SK-N-SH (cell line): ENCODE results near the gene SEPTIN12. TPM values are rescaled to one million over a fixed set of nuclear protein-coding genes. Genes with fewer than 3 reads are reported as not detected.

Experiments
- CTCF ChIA-PET: fragments of 300-600, 350-600 bp; formaldehyde crosslinking; extraction: SDS; loops from one replicate; lab custom pipeline; 2021; lab: Yijun Ruan, JAX
- POLR2A ChIA-PET: fragments of 350-600 bp; sonication (Branson Sonifier 250); formaldehyde crosslinking; extraction: SDS; loops from one replicate; lab custom pipeline; 2020; ENCODE audit warnings: antibody characterized with exemption, inconsistent platforms; lab: Yijun Ruan, JAX
- DNase-seq: peaks from one replicate; pipeline ENCODE4 v3.0.0; 2012
- H2AFZ ChIP-seq: fragments of 200-600 bp; sonication (generic); 2 replicates; pipeline ENCODE4 v1.8.1; 2016; ENCODE audit warnings: antibody characterized with exemption, mild to moderate bottlenecking, low read depth
- H3F3A ChIP-seq: fragments of 200-600 bp; sonication (generic); replicated peaks from 2 replicates; pipeline ENCODE3; 2016; ENCODE audit warnings: antibody characterized with exemption, mild to moderate bottlenecking; ENCODE audit not compliant: insufficient read depth
- H3K27ac ChIP-seq, 2 experiments: fragments of 200-500 bp in 1 of 2; fragments of 200-600 bp in 1 of 2; sonication (Bioruptor generic) in 1 of 2; sonication (generic), shearing (Covaris generic) in 1 of 2; 2 replicates each; pipeline versions ENCODE4 v1.5.1 to v1.6.1; 2014 to 2016; ENCODE audit warnings: low read depth in 2 of 2, inconsistent platforms in 1 of 2, low read length in 1 of 2, mild to moderate bottlenecking in 1 of 2, mixed read lengths in 1 of 2
- H3K27me3 ChIP-seq: fragments of 200-600 bp; sonication (generic), shearing (Covaris generic); 2 replicates; pipeline ENCODE4 v1.6.1; 2016; ENCODE audit warnings: mixed run types; ENCODE audit not compliant: insufficient read depth
- H3K36me3 ChIP-seq, 2 experiments: fragments of 200-500 bp in 1 of 2; fragments of 200-600 bp in 1 of 2; sonication (Bioruptor generic) in 1 of 2; sonication (generic) in 1 of 2; replicated peaks in 1 of 2; 2 replicates each; pipeline versions ENCODE3 to v1.5.1; 2014 to 2016; ENCODE audit warnings: low read length in 1 of 2, mild to moderate bottlenecking in 1 of 2; ENCODE audit not compliant: insufficient read depth in 2 of 2, control insufficient read depth in 1 of 2
- H3K4me1 ChIP-seq, 2 experiments: fragments of 200-500 bp in 1 of 2; fragments of 200-600 bp in 1 of 2; sonication (Bioruptor generic) in 1 of 2; sonication (generic), shearing (Covaris generic) in 1 of 2; 2 replicates each; pipeline versions ENCODE4 v1.5.1 to v1.6.1; 2014 to 2016; ENCODE audit warnings: low read depth in 1 of 2, low read length in 1 of 2, mixed run types in 1 of 2; ENCODE audit not compliant: insufficient read depth in 2 of 2, control insufficient read depth in 1 of 2
- H3K4me2 ChIP-seq: fragments of 200-600 bp; sonication (generic), shearing (Covaris generic); 2 replicates; pipeline ENCODE4 v1.6.1; 2017; ENCODE audit warnings: mixed run types
- H3K4me3 ChIP-seq, 2 experiments: fragments of 200-500 bp in 1 of 2; fragments of 200-600 bp in 1 of 2; sonication (Bioruptor generic) in 1 of 2; sonication (generic), shearing (Covaris generic) in 1 of 2; 2 replicates each; pipeline versions ENCODE4 v1.5.1 to v1.8.1; 2014 to 2016; ENCODE audit warnings: low read depth in 2 of 2, inconsistent platforms in 1 of 2, low read length in 1 of 2, mild to moderate bottlenecking in 1 of 2, mixed read lengths in 1 of 2, moderate library complexity in 1 of 2
- H3K79me2 ChIP-seq: fragments of 200-600 bp; sonication (generic); 2 replicates; pipeline ENCODE4 v1.8.1; 2017; ENCODE audit warnings: mild to moderate bottlenecking; ENCODE audit not compliant: insufficient read depth
- H3K9ac ChIP-seq: fragments of 200-600 bp; sonication (generic); 2 replicates; pipeline ENCODE4 v1.6.1; 2017; ENCODE audit warnings: mixed run types
- H3K9me2 ChIP-seq: fragments of 200-600 bp; sonication (generic); 2 replicates; pipeline ENCODE4 v1.6.1; 2017; ENCODE audit warnings: mixed run types
- H3K9me3 ChIP-seq: fragments of 200-600 bp; sonication (generic); 2 replicates; pipeline ENCODE4 v1.6.1; 2017; ENCODE audit warnings: mixed run types, mild to moderate bottlenecking, moderate library complexity
- H4K20me1 ChIP-seq: fragments of 200-600 bp; sonication (generic); 2 replicates; pipeline ENCODE4 v1.6.1; 2017; ENCODE audit warnings: mild to moderate bottlenecking, mixed run types; ENCODE audit not compliant: insufficient read depth
- CHD2 ChIP-seq: fragments of 150-350 bp; IDR thresholded peaks from 2 replicates; pipeline ENCODE4 v1.6.1; 2018; ENCODE audit warnings: low read length; ENCODE audit not compliant: partially characterized antibody
- CTCF ChIP-seq: fragments of 200-600 bp; sonication (generic); IDR thresholded peaks from 2 replicates; pipeline ENCODE4 v1.6.1; 2017; ENCODE audit warnings: antibody characterized with exemption, mild to moderate bottlenecking, moderate library complexity
- ELF1 ChIP-seq: IDR thresholded peaks from 2 replicates; pipeline ENCODE4 v1.4.0; 2012
- FOSL2 ChIP-seq: IDR thresholded peaks from 2 replicates; pipeline ENCODE4 v1.4.0; 2012; ENCODE audit warnings: low read depth, mild to moderate bottlenecking, moderate library complexity, borderline replicate concordance
- GABPA ChIP-seq: IDR thresholded peaks from 2 replicates; pipeline ENCODE4 v1.4.0; 2012; ENCODE audit warnings: low read depth, mild to moderate bottlenecking
- GATA2 ChIP-seq: sonication (generic); formaldehyde crosslinking; IDR thresholded peaks from 2 replicates; pipeline ENCODE4 v1.5.0; 2020; ENCODE audit warnings: mild to moderate bottlenecking, missing genetic modification reagents
- JUND ChIP-seq: IDR thresholded peaks from 2 replicates; pipeline ENCODE4 v1.4.0; 2012
- MAX ChIP-seq: IDR thresholded peaks from 2 replicates; pipeline ENCODE4 v1.4.0; 2012; ENCODE audit warnings: low read depth
- MEF2A ChIP-seq: IDR thresholded peaks from 2 replicates; pipeline ENCODE4 v1.4.0; 2012; ENCODE audit warnings: low read depth, borderline replicate concordance
- NRF1 ChIP-seq: IDR thresholded peaks from 2 replicates; pipeline ENCODE4 v1.6.1; 2012; ENCODE audit warnings: low read depth, mild to moderate bottlenecking, low read length
- PBX3 ChIP-seq: IDR thresholded peaks from 2 replicates; pipeline ENCODE4; 2012
- POLR2AphosphoS5 ChIP-seq: IDR thresholded peaks from 2 replicates; pipeline ENCODE4 v1.6.1; 2012; ENCODE audit warnings: low read depth, low read length
- RAD21 ChIP-seq: IDR thresholded peaks from 2 replicates; pipeline ENCODE4 v1.6.1; 2012; ENCODE audit warnings: mild to moderate bottlenecking, low read length
- RCOR1 ChIP-seq: fragments of 150-350 bp; IDR thresholded peaks from 2 replicates; pipeline ENCODE4 v1.6.1; 2017; ENCODE audit warnings: antibody characterized with exemption, low read length
- REST ChIP-seq: IDR thresholded peaks from 2 replicates; pipeline ENCODE4 v1.6.1; 2012; ENCODE audit warnings: mild to moderate bottlenecking, low read depth, low read length, moderate library complexity
- RXRA ChIP-seq: IDR thresholded peaks from 2 replicates; pipeline ENCODE4 v1.4.0; 2012; ENCODE audit warnings: low read depth, mild to moderate bottlenecking, borderline replicate concordance
- SIN3A ChIP-seq: IDR thresholded peaks from 2 replicates; pipeline ENCODE4 v1.6.1; 2012; ENCODE audit warnings: low read depth, mild to moderate bottlenecking, low read length, moderate library complexity, borderline replicate concordance
- SMC3 ChIP-seq: IDR thresholded peaks from 2 replicates; pipeline ENCODE4 v1.6.1; 2012; ENCODE audit warnings: low read depth, low read length, improper control_type of control experiment
- TAF1 ChIP-seq: IDR thresholded peaks from 2 replicates; pipeline ENCODE4 v1.6.1; 2012; ENCODE audit warnings: low read depth, mild to moderate bottlenecking, low read length, moderate library complexity, borderline replicate concordance
- TCF12 ChIP-seq: IDR thresholded peaks from 2 replicates; pipeline ENCODE4 v1.4.0; 2012
- USF2 ChIP-seq: fragments of 150-350 bp; IDR thresholded peaks from 2 replicates; pipeline ENCODE4 v1.6.1; 2017; ENCODE audit warnings: antibody characterized with exemption, low read length, low read depth, borderline replicate concordance
- YY1 ChIP-seq: IDR thresholded peaks from 2 replicates; pipeline ENCODE4 v1.4.0; 2012; ENCODE audit warnings: low read depth, mild to moderate bottlenecking
- WGBS: methylation state at CpG from one replicate; pipeline ENCODE4 v1.1.6; 2017; ENCODE audit warnings: low lambda C conversion rate; 5-methylcytosine and 5-hydroxymethylcytosine counted together
- polyA plus RNA-seq, 3 experiments: library from polyadenylated mRNA; depleted of rRNA; stranded (reverse); fragments of >200 nt; gene quantifications; 2 replicates each; pipeline ENCODE4 v1.2.3, GENCODE V29; 2012

Gene SEPTIN12
- polyA plus RNA-seq, 1 of the 3 experiments (the other 2 are of a cell fraction), result 0.07 TPM

- TF ChIP-seq REST, result no peak
- TF ChIP-seq SMC3, result no peak
- TF ChIP-seq POLR2AphosphoS5, result no peak
- no peak for TF ChIP-seq NRF1
- TF ChIP-seq FOSL2, result no peak
- TF ChIP-seq PBX3, result no peak
- TF ChIP-seq ELF1, result no peak
- no peak for TF ChIP-seq CHD2
- TF ChIP-seq RXRA, result no peak
- TF ChIP-seq GATA2 (CRISPR knock-in tag), result no peak
- TF ChIP-seq CTCF, result no peak
Measured at GRCh38 chr16:4828567-4829321, 40.6 kb upstream of the SEPTIN12 start (continued).

- 95% methylated on average over 9 of the region's 10 CpGs for WGBS
- H3K4me3 ChIP-seq, result no peak overlapping the region
- ChIA-PET CTCF (interaction anchor here (1.5 to 2.0 kb wide), 2 partner anchors 15 to 110 kb away, joined by 3 to 6 read pairs; no protein-coding TSS in a partner anchor), POLR2A (no interaction called here)
- H3K36me3 ChIP-seq, result peaks cover 58 to 71% of the 10 kb centered on the region in 2 experiments
- H3K9ac ChIP-seq, result no peak overlapping the region
- no peak overlapping the region for H2AFZ ChIP-seq
- no peaks in the 10 kb centered on the region for H3F3A ChIP-seq
- no peaks in the 10 kb centered on the region for H3K27me3 ChIP-seq
- H3K9me3 ChIP-seq, result no peaks in the 10 kb centered on the region
- H3K4me1 ChIP-seq, result no peaks in the 10 kb centered on the region
- no peaks in the 10 kb centered on the region for H3K9me2 ChIP-seq
- no peak overlapping the region for H3K4me2 ChIP-seq
- H3K27ac ChIP-seq, result no peak overlapping the region
- no peak for DNase-seq
- no peaks in the 10 kb centered on the region for H4K20me1 ChIP-seq
- no peaks in the 10 kb centered on the region for H3K79me2 ChIP-seq
- TF ChIP-seq MEF2A (no peak), JUND (no peak), PBX3 (no peak), TAF1 (no peak), MAX (no peak), RAD21 (no peak), GABPA (no peak), NRF1 (no peak), RCOR1 (no peak), YY1 (no peak), USF2 (no peak), SIN3A (no peak), TCF12 (no peak)
Measured at GRCh38 chr16:4826980-4827379, 38.8 kb upstream of the SEPTIN12 start.
